Suprapubic skin (tissue), 4 donors: ENCODE data around the gene RGS17. TPM values are rescaled to one million over a fixed set of nuclear protein-coding genes. Genes with fewer than 3 reads are reported as not detected.

Experiments used
- DNase-seq, 2 donors: peaks; one replicate each; pipeline ENCODE4 v3.0.0-alpha.2; 2019; ENCODE audit warnings: low spot score in 2 of 2
- H3K27ac ChIP-seq: fragments of 200-600 bp; sonication (generic); one replicate; pipeline ENCODE4 v1.5.1; 2019
- H3K27me3 ChIP-seq: fragments of 200-600 bp; sonication (generic); one replicate; pipeline ENCODE4 v1.5.1; 2019
- H3K36me3 ChIP-seq: fragments of 200-600 bp; sonication (generic); one replicate; pipeline ENCODE4 v1.5.1; 2019
- H3K4me1 ChIP-seq: fragments of 200-600 bp; sonication (generic); one replicate; pipeline ENCODE4 v1.5.1; 2019
- H3K4me3 ChIP-seq: fragments of 200-600 bp; sonication (generic); one replicate; pipeline ENCODE4 v1.5.1; 2019; ENCODE audit warnings: mild to moderate bottlenecking
- H3K9me3 ChIP-seq: fragments of 200-600 bp; sonication (generic); one replicate; pipeline ENCODE4 v1.5.1; 2019
- EP300 ChIP-seq: sonication (generic); formaldehyde crosslinking; IDR thresholded peaks from one replicate; pipeline ENCODE4 v1.6.1; 2017; ENCODE audit warnings: antibody characterized with exemption
- POLR2A ChIP-seq, 2 donors: fragments of 450-650 bp; IDR thresholded peaks; one replicate each; pipeline ENCODE4 v1.6.1; 2017; ENCODE audit warnings: antibody characterized with exemption in 2 of 2, mild to moderate bottlenecking in 2 of 2, moderate library complexity in 2 of 2
- POLR2AphosphoS5 ChIP-seq, 3 donors: sonication (generic); formaldehyde crosslinking; IDR thresholded peaks; one replicate each; pipeline ENCODE4 v1.6.1; 2017; ENCODE audit warnings: antibody characterized with exemption in 3 of 3
- WGBS: methylation state at CpG from one replicate; pipeline ENCODE4 v1.1.5; 2018; 5-methylcytosine and 5-hydroxymethylcytosine counted together
- total RNA-seq, 4 donors: library from RNA; depleted of rRNA; stranded (reverse); fragments of >200 nt; gene quantifications; one replicate each; pipeline ENCODE4 v1.1.0, GENCODE V29; 2016
- TF ChIP-seq, protein P1 (sequence below), 2 donors: fragments of 200-600 bp in 1 of 2; fragments of 450-650 bp in 1 of 2; sonication (generic) in 1 of 2; IDR thresholded peaks; one replicate each; pipeline ENCODE4 v1.5.1; 2016 to 2019; ENCODE audit warnings: antibody characterized with exemption in 2 of 2, mild to moderate bottlenecking in 1 of 2, moderate library complexity in 1 of 2

Gene RGS17
- total RNA-seq, 4 donors from 2014 or later = 0.08 to 1.8 (median 0.26) TPM

DNA sequence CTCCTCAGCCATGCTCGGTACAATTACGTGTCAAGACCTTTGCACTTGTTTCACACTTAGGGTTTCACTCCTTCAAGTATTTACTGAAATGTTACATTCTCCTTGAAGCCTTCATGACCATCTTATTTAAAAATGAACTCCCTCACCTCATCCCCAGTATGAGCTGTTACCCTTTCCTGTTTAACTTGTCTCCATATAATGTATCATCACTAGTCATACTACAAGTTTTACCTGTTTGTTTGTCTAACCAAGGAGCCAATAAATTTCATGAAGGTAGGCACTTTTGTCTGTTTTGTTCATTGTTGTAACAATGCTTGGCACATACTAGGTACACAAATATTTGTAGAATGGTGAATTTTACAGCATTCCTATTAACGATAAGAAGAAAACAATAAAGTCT lies 82.5 kb downstream of the RGS17 start:
- H3K4me1 ChIP-seq = no peaks in the 10 kb centered on the region
- WGBS = 94% methylated on average over 3 of the region's 3 CpGs
- H3K4me3 ChIP-seq = no peak overlapping the region
- H3K27ac ChIP-seq = no peak overlapping the region
- no peaks in the 10 kb centered on the region for H3K36me3 ChIP-seq
- no peak for DNase-seq
- TF ChIP-seq POLR2AphosphoS5 (IDR thresholded peaks at IDR 0.05) (no peak), EP300 (no peak), POLR2A (IDR thresholded peaks at IDR 0.05) (no peak)
- no peaks in the 10 kb centered on the region for H3K9me3 ChIP-seq
- no peaks in the 10 kb centered on the region for H3K27me3 ChIP-seq

DNA sequence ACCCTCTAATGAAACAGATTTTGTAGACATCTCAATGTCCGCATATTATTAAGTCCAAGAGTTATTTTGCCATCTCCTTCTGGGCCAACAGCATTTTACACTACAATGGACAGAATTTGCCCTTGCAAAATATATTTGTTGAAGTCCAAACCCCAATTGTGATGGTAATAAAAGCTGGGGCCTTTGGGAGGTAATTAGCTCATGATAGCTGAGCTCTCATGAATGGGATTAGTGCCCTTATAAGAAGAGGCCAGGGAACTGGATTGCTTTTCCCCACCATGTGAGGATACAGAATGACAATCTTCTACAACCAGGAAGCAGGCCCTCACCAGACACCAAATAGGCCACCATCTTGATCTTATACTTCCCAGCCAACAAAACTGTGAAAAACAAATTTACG lies 83.7 kb downstream of the RGS17 start:
- Histone ChIP-seq H3K4me1 (no peaks in the 10 kb centered on the region), H3K27me3 (no peaks in the 10 kb centered on the region), H3K36me3 (no peaks in the 10 kb centered on the region), H3K27ac (no peak overlapping the region), H3K9me3 (no peaks in the 10 kb centered on the region), H3K4me3 (no peak overlapping the region)
- 44% methylated on average over 2 of the region's 2 CpGs for WGBS
- TF ChIP-seq POLR2A (IDR thresholded peaks at IDR 0.05) (no peak), POLR2AphosphoS5 (IDR thresholded peaks at IDR 0.05) (no peak), EP300 (no peak)
- TF ChIP-seq, protein P1, sequence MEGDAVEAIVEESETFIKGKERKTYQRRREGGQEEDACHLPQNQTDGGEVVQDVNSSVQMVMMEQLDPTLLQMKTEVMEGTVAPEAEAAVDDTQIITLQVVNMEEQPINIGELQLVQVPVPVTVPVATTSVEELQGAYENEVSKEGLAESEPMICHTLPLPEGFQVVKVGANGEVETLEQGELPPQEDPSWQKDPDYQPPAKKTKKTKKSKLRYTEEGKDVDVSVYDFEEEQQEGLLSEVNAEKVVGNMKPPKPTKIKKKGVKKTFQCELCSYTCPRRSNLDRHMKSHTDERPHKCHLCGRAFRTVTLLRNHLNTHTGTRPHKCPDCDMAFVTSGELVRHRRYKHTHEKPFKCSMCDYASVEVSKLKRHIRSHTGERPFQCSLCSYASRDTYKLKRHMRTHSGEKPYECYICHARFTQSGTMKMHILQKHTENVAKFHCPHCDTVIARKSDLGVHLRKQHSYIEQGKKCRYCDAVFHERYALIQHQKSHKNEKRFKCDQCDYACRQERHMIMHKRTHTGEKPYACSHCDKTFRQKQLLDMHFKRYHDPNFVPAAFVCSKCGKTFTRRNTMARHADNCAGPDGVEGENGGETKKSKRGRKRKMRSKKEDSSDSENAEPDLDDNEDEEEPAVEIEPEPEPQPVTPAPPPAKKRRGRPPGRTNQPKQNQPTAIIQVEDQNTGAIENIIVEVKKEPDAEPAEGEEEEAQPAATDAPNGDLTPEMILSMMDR (IDR thresholded peaks at IDR 0.05) = no peak
- no peak for DNase-seq

DNA sequence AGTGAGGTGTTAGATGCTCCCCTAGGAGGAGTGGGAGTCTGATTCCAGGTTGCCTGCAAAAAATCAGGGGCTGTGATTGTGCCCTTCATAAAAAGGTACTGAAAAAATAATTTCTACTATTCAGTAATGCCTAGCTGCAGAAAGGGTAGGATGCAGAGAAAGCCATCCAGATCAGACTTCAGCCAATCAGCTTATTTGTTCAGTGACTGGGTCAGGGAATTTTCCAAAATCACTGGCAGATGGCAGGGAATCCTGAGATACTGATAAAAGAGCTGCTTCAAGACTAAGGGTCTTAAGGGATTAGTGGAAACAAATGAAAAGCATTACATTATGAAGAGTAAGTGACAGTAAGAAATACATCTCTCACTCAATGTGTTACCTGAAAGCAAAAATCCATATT lies 85.8 kb downstream of the RGS17 start:
- no peaks in the 10 kb centered on the region for H3K27me3 ChIP-seq
- no peaks in the 10 kb centered on the region for H3K4me1 ChIP-seq
- no peaks in the 10 kb centered on the region for H3K36me3 ChIP-seq
- no peaks in the 10 kb centered on the region for H3K9me3 ChIP-seq
- no peak overlapping the region for H3K27ac ChIP-seq
- H3K4me3 ChIP-seq = no peak overlapping the region
- DNase-seq = no peak
- TF ChIP-seq, protein P1 (IDR thresholded peaks at IDR 0.05) = no peak
- no peak for TF ChIP-seq EP300
- no peak for TF ChIP-seq POLR2A (IDR thresholded peaks at IDR 0.05)
- no peak for TF ChIP-seq POLR2AphosphoS5 (IDR thresholded peaks at IDR 0.05)

DNA sequence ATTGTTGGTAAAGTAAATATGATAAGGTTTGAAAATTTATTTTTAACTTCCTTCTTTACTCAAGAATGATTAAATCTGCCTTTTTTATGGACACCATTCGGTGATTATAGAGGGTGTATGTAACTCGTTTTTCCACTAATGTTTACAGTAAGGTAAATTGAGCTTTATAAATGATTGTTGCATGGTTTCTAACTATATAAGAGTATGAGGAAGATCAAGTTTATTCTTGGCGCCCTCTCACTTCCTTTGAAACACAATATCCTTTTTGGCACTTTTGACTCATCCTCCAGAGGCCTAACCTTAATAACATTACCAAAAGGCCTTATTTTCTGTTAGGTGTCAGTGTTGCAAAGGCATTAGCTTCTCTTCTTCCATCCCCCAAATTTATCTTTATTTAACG lies 86.8 kb downstream of the RGS17 start:
- TF ChIP-seq EP300 = no peak
- TF ChIP-seq POLR2A (IDR thresholded peaks at IDR 0.05) = no peak
- TF ChIP-seq, protein P1 (IDR thresholded peaks at IDR 0.05) = no peak
- TF ChIP-seq POLR2AphosphoS5 (IDR thresholded peaks at IDR 0.05) = no peak
- Histone ChIP-seq H3K27ac (no peak overlapping the region), H3K4me1 (no peaks in the 10 kb centered on the region), H3K9me3 (no peaks in the 10 kb centered on the region), H3K4me3 (no peak overlapping the region), H3K27me3 (no peaks in the 10 kb centered on the region), H3K36me3 (no peaks in the 10 kb centered on the region)
- no peak for DNase-seq
- WGBS = 63% methylated on average over 4 of the region's 4 CpGs

DNA sequence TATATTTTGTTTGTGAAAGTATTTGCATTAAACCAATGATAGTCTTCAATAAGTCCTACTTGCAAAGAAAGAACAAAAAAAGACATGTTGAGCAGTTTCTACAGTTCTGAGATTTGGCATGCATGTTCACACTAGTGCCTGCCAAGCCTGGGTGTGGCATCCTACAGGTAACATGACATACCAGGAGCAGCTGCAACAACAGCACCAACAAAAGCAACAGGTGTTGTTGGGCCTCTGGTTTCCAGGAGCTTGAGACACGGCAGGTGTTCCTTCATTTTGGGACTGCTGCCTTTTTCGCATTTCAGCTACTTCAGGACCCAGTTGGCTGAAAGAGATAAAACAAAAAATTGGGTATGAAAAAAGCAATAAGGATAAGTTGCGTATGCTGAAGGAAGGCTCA lies 87.4 kb downstream of the RGS17 start:
- no peaks in the 10 kb centered on the region for H3K9me3 ChIP-seq
- H3K4me3 ChIP-seq = no peak overlapping the region
- TF ChIP-seq, protein P1 (IDR thresholded peaks at IDR 0.05) = no peak
- TF ChIP-seq POLR2A (IDR thresholded peaks at IDR 0.05) = no peak
- no peak for TF ChIP-seq POLR2AphosphoS5 (IDR thresholded peaks at IDR 0.05)
- no peaks in the 10 kb centered on the region for H3K36me3 ChIP-seq
- no peaks in the 10 kb centered on the region for H3K4me1 ChIP-seq
- H3K27ac ChIP-seq = no peak overlapping the region
- 64% methylated on average over 3 of the region's 3 CpGs for WGBS
- H3K27me3 ChIP-seq = no peaks in the 10 kb centered on the region
- DNase-seq = no peak

DNA sequence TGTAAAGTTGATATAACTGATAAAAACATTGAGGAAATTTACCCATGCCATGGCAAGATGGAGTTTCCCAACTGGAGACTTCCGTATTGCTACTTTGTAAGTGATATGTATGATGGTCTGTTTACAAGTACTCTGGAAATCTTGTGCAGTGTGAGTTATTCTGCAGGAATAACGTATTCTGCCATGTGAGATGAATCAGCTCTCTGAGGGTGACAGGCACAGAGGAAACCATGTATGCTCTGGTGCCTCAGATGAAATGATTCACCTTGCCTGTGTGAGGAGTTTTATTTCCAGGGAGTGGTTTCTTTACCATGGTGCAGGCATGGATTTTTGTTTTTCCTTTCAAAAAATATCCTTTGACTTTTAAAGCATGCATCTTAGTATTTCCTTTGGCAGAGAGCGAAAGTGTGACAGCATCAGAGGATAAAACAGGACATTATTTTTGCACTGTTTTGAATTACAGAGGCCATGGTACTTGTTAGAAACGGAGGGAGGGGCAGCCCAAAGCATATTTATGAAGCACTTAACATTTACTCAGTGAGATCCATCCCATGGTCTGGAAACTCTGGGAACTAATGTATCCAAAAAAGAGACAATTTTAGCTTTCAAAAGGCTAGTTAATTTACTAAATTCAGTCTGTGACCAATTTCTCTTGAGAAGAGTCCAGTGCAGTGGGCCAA lies 92.6 kb downstream of the RGS17 start:
- TF ChIP-seq, protein P1 (IDR thresholded peaks at IDR 0.05) = no peak
- no peak for TF ChIP-seq POLR2AphosphoS5 (IDR thresholded peaks at IDR 0.05)
- TF ChIP-seq POLR2A (IDR thresholded peaks at IDR 0.05) = no peak
- no peak for TF ChIP-seq EP300
- Histone ChIP-seq H3K36me3 (no peaks in the 10 kb centered on the region), H3K27me3 (no peaks in the 10 kb centered on the region), H3K4me3 (no peak overlapping the region), H3K27ac (no peak overlapping the region), H3K4me1 (no peaks in the 10 kb centered on the region), H3K9me3 (no peaks in the 10 kb centered on the region)
- 69% methylated on average over 4 of the region's 4 CpGs for WGBS
- no peak for DNase-seq
